GM12873 (cell line): Measurements from ENCODE around the gene SYNJ2.

ENCODE experiments used
- TF ChIP-seq, protein P1 (sequence below): IDR thresholded peaks from 2 replicates; pipeline ENCODE4 v1.5.1; 2012; ENCODE audit warnings: low read depth, mild to moderate bottlenecking, moderate library complexity, low read length, control low read depth; ENCODE audit not compliant: insufficient read depth; ENCODE audit errors: missing control alignments

The SYNJ2 gene

DNA sequence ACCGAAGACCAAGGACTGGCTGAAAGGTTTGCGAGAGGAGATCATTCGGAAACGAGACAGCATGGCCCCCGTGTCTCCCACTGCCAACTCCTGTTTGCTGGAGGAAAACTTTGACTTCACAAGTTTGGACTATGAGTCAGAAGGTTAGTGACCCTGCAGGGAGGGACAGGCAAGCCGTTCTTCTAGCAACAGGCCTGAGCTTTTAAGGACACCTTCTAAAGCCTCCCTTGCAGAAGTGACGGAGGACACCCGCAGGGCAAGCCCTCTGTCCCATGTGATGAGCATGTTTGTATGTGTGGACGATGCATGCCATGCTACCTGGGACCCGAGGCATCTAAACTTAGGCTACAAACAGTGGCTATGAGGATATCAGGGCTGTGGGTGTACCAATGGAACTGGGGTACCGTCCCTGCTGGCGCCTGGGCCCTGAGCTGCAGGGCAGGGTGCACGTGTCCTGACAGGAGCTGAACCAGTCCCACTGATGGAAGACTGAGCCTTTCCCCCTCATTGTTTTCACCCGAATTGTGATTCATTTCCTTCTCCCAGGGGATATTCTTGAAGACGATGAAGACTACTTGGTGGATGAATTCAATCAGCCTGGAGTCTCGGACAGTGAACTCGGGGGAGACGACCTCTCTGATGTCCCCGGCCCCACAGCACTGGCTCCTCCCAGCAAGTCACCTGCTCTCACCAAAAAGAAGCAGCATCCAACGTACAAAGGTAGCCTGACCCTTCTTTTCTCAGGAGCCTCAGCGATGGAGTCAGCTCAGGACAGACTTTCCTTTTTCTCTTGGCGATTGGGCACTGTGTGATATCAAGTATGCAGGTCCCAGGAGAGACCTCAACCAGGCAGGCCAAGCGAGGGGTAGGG lies 102.0 kb downstream of the SYNJ2 start:
- TF ChIP-seq, protein P1, sequence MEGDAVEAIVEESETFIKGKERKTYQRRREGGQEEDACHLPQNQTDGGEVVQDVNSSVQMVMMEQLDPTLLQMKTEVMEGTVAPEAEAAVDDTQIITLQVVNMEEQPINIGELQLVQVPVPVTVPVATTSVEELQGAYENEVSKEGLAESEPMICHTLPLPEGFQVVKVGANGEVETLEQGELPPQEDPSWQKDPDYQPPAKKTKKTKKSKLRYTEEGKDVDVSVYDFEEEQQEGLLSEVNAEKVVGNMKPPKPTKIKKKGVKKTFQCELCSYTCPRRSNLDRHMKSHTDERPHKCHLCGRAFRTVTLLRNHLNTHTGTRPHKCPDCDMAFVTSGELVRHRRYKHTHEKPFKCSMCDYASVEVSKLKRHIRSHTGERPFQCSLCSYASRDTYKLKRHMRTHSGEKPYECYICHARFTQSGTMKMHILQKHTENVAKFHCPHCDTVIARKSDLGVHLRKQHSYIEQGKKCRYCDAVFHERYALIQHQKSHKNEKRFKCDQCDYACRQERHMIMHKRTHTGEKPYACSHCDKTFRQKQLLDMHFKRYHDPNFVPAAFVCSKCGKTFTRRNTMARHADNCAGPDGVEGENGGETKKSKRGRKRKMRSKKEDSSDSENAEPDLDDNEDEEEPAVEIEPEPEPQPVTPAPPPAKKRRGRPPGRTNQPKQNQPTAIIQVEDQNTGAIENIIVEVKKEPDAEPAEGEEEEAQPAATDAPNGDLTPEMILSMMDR: no peak

DNA sequence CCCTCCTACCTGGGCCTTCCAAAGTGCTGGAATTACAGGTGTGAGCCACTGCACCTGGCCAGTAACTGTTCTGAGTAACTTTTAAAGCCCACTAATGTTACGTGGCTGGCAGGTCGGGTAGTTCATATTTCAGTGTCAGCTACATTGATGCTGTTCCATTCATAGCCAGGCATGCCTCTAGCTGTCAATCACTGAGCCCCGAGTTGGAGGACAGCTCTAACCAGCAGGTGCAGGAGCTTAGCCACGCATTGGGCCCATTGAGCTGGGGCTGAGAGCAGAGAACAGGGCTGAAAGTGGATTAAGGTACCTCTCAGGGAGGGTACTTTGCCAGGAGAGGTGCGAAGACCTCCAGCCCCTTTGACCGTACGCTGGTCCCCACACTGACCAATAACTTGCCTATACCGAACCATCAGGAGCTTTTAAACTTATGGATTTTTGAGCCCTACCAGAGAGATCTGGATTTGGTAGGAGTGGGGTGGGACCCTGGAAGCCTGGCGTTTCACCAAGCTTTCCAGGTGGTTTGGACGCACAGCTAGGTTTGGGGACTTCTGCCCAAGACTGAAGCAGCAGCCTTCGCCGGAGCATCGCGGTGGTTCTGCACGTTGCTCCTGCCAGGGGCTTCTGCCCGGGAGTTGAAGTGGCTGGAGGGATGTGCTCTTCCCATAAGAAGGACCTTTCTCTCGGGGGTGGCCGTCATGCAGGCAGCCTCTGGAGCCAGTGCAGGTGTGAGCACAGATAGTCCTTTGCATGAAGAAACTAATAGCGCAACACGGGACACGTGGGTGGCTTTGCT lies 103.8 kb downstream of the SYNJ2 start:
- TF ChIP-seq, protein P1: no peak

DNA sequence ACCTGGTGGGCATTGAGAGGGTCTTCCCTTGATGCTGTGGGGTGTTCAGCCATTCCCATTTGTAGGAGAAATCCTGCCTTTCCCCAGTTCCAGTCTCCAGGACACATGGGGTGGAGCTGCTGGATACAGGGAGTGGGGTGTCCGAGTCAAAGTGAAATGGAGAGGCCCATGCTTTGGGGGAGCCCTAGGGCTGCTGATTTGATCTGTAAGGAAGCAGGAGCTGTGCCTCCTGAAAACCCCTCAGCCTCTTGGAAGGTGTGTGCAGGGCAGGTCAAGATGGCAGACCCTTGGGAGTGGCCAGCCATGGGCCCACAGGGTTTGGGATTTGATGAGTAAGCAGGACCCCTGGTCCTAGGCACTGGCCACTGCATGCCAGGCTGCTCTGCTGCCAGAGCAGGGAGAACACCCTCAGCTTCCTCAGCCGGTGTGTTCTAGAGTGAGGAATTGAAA lies 104.4 kb downstream of the SYNJ2 start:
- TF ChIP-seq, protein P1: no peak

DNA sequence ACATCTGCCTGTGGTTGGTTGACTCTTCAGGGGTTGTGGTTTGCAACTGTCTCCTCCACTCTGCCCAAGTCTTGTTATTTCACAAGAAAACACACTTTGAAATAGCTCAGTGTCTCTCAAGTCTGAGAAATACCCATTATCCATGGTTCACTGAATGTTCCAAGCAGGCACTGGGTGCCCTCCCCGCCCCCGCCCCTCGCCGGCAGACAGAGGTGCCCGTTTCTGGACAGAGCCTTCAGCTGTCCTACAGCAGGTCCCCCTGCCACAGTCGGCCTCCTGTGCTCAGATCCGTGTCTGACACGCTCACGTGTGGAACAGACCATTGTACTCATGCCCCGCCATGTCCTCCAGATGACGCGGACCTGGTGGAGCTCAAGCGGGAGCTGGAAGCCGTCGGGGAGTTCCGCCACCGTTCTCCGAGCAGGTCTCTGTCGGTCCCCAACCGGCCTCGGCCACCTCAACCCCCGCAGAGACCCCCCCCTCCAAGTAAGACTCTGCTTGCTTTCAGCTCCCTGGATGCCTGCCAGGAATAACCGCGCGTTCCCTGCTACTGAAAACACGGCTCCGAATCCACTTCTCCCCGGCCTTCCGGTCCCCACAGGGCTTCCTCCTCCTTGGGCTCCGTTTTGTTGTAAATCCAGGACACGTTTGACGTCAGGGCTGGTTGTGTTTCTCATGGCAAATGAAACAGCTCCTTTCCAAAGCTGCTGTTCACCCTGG lies 105.0 kb downstream of the SYNJ2 start:
- TF ChIP-seq, protein P1: no peak

DNA sequence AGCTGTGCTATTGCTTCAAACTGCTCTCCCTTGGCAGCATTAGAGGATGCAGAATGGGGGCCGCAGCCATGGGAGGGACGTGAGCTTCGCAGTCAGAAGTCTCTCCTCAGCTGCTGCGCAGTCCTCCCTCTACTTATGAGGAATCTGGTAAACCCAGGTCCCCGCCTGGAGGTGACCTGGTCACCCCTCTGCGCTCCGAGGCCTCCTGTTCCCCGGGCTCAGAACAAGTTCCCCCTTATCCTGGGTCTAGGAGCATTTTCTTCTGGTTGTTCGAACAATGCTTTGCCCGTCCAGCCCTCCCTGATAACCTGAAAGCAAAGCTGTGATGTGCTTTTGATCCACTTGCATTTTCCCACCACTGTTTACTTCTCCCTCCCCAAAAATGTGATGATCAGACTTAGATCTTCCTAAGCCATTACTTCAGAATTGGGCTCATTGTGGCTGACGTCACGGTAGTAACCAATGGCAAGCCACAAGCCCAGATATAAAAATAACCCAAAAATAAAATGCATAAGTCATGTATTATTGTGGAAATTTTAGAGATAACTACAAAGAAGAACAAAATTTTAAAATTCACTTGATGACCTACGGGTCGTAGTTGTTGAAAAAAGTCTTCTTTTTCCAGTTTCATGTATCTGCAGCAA lies 105.7 kb downstream of the SYNJ2 start:
- TF ChIP-seq, protein P1: no peak

DNA sequence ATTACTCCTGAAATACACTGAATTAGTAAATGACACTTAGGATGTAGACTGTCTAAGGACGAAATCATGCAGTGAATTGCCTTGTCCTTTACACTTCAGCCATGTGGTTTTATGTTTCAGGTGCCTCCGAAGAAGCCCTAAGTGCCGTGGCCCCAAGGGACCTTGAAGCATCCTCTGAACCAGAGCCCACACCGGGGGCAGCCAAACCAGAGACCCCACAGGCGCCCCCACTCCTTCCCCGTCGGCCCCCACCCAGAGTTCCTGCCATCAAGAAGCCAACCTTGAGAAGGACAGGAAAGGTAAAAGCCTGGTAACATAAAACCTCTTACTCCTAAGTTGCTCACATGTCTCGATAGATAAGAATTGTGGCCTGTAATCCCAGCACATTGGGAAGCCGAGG lies 111.1 kb downstream of the SYNJ2 start:
- TF ChIP-seq, protein P1: no peak

DNA sequence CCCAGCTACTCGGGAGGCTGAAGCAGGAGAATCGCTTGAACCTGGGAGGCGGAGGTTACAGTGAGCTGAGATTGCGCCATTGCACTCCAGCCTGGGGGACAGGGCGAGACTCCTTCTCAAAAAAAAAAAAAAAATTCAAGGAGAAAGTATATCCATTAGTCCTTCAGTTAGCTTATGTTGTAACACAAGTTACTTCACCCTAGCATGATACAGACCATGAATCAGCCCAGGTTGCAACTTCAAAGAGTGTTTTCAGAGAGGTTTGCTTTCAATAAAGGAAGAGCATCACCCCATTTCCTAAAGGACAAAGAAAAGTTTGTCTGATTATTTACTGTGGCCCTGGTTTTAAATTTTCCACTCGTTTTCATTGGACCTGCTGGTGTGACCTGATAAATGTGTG lies 113.4 kb downstream of the SYNJ2 start:
- TF ChIP-seq, protein P1: no peak
